Right atrium auricular region (tissue), 2 donors: Measurements from ENCODE around the gene PSMA1. TPM values are rescaled to one million over a fixed set of nuclear protein-coding genes. Genes with fewer than 3 reads are reported as not detected.
"Not testable (repeated sequence)": the region's sequence is repeated elsewhere in the genome, so short reads cannot be mapped to it uniquely, and the experiment has no call there.

Experiments
- DNase-seq: peaks from one replicate; pipeline ENCODE4 v3.0.0-alpha.2; 2019; ENCODE audit warnings: low spot score
- H3K27ac ChIP-seq, 2 donors: fragments of 200-600 bp; sonication (generic); 1 replicate in 1 of 2; 2 replicates in 1 of 2; pipeline ENCODE4 v1.5.1; 2016 to 2019
- H3K27me3 ChIP-seq, 2 donors: fragments of 200-600 bp; sonication (generic); one replicate each; pipeline versions ENCODE4 v1.5.1 to v1.6.0; 2017 to 2019
- H3K36me3 ChIP-seq: fragments of 200-600 bp; sonication (generic); one replicate; pipeline ENCODE4 v1.5.1; 2016
- H3K4me1 ChIP-seq, 2 donors: fragments of 200-600 bp; sonication (generic); one replicate each; pipeline versions ENCODE4 v1.5.1 to v1.6.0; 2017 to 2019
- H3K4me3 ChIP-seq, 2 donors: fragments of 200-600 bp; sonication (generic); 1 replicate in 1 of 2; 2 replicates in 1 of 2; pipeline ENCODE4 v1.5.1; 2017 to 2019; ENCODE audit warnings: mild to moderate bottlenecking in 1 of 2, moderate library complexity in 1 of 2
- H3K9me3 ChIP-seq, 2 donors: fragments of 200-600 bp; sonication (generic); one replicate each; pipeline ENCODE4 v1.5.1; 2019
- total RNA-seq, 2 donors: library from RNA; depleted of rRNA; stranded (reverse); fragments of >200 nt; gene quantifications; one replicate each; pipeline ENCODE4 v1.1.0, GENCODE V29; 2016
- TF ChIP-seq, protein P1 (sequence below), 2 donors: fragments of 200-600 bp; sonication (generic); IDR thresholded peaks; one replicate each; pipeline ENCODE4 v1.5.1; 2019; ENCODE audit warnings: antibody characterized with exemption in 2 of 2

PSMA1 gene
- total RNA-seq: 100 to 1,000 TPM in 1 of 2 donors, 10 to 100 TPM in 1; 96.0 to 104 TPM

DNA sequence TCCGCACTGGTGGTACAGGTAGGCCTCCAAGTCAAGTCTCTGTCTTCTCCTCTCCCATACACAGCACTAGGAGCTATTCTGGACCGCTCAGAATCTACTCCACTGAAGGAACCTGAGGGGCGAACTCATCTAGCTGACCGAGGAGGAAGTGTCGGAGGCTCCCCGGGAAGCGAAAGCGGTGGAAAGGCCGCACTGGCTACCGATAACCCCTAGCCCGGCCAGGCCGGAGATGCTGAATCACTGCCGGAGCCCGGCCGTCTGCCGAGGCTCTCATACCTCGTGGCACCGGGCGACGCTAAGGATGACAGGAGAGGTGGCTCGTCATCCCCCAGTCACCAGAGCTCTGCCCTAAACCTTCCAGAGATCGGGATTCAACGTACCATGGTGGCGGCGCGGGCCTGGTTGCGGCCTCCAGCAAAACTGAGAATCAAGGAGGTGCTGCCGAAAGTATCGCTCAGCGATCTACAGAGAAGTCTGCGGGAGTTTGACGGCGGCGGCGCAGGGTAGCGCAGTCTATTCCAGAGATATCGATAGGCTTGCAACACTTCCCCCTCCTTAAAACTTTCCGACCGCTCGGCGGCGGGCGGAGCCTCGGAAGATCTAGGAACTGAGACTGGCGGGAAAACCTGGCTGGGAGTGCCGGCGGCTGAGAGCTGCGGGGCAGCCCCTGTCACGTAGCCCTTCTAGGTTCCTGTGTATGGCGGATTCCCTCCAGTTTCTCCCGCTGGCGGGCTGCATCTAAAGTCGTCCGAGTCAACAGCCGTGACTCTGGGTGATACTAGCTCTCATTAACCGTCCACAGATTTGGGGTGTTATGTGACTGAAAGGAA lies at the start of gene PSMA1:
TSS of gene PSMA1 (minus strand) at position 470 of the 830 bp plus-strand sequence. CDS start at position 383, 87 bp downstream.
- no peaks in the 10 kb centered on the region for H3K9me3 ChIP-seq
- H3K4me3 ChIP-seq: peak within 1 kb of the TSS; percentile 67 to 89
- TF ChIP-seq, protein P1, sequence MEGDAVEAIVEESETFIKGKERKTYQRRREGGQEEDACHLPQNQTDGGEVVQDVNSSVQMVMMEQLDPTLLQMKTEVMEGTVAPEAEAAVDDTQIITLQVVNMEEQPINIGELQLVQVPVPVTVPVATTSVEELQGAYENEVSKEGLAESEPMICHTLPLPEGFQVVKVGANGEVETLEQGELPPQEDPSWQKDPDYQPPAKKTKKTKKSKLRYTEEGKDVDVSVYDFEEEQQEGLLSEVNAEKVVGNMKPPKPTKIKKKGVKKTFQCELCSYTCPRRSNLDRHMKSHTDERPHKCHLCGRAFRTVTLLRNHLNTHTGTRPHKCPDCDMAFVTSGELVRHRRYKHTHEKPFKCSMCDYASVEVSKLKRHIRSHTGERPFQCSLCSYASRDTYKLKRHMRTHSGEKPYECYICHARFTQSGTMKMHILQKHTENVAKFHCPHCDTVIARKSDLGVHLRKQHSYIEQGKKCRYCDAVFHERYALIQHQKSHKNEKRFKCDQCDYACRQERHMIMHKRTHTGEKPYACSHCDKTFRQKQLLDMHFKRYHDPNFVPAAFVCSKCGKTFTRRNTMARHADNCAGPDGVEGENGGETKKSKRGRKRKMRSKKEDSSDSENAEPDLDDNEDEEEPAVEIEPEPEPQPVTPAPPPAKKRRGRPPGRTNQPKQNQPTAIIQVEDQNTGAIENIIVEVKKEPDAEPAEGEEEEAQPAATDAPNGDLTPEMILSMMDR (IDR thresholded peaks at IDR 0.05): peak; percentile 38 to 62
- H3K4me1 ChIP-seq: peaks cover 0 to 21% of the 10 kb centered on the region in 2 donors
- no peaks in the 10 kb centered on the region for H3K27me3 ChIP-seq
- H3K36me3 ChIP-seq: peaks cover 30% of the 10 kb centered on the region
- peak within 1 kb of the TSS; percentile 91 for H3K27ac ChIP-seq
- DNase-seq: peak; percentile 96

DNA sequence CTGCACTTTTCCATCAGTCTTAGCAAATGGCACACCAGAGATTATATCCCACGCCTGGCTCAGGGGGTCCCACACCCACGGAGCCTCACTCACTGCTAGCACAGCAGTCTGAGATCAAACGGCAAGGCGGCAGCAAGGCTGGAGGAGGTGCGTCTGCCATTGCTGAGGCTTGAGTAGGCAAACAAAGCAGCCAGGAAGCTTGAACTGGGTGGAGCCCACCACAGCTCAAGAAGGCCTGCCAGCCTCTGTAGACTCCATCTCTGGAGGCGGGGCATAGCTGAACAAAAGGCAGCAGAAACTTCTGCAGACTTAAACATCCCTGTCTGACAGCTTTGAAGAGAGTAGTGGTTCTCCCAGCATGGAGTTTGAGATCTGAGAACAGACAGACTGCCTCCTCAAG lies 49.3 kb upstream of the PSMA1 start:
- not testable (repeated sequence) for H3K9me3 ChIP-seq, H3K27me3 ChIP-seq, H3K36me3 ChIP-seq, H3K27ac ChIP-seq, H3K4me3 ChIP-seq, H3K4me1 ChIP-seq, DNase-seq

DNA sequence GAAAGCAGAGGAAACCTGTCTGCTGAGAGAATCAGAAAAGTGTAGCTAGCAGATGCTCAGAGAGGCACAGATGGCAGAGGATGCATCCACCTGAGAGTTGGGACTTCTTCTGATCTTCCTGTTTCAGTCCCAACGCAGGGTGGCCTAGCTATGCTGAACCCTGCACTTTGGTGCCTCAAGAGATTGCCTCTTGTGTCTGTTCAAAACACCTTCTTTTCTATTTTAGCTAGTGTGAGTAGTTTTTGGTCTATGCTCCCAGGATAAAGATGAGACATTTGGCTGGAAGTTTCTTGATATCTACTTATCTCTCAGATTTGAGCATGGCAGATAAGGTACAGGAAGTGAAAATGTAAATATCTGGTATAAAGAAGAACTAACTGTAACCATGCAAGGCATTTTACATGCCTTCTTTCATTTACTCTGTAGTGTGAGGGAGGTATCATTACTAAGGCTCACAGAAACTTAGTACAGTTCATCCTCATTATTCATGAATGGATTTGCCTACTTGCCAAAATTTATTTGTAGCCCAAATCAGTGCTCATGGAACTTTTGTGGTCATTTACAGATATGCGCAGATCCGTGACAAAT lies 47.0 kb upstream of the PSMA1 start:
- Histone ChIP-seq H3K27me3 (no peaks in the 10 kb centered on the region), H3K4me1 (no peaks in the 10 kb centered on the region), H3K27ac (no peak overlapping the region), H3K36me3 (no peaks in the 10 kb centered on the region), H3K4me3 (no peak overlapping the region), H3K9me3 (no peaks in the 10 kb centered on the region)
- TF ChIP-seq, protein P1 (IDR thresholded peaks at IDR 0.05): no peak
- no peak for DNase-seq

DNA sequence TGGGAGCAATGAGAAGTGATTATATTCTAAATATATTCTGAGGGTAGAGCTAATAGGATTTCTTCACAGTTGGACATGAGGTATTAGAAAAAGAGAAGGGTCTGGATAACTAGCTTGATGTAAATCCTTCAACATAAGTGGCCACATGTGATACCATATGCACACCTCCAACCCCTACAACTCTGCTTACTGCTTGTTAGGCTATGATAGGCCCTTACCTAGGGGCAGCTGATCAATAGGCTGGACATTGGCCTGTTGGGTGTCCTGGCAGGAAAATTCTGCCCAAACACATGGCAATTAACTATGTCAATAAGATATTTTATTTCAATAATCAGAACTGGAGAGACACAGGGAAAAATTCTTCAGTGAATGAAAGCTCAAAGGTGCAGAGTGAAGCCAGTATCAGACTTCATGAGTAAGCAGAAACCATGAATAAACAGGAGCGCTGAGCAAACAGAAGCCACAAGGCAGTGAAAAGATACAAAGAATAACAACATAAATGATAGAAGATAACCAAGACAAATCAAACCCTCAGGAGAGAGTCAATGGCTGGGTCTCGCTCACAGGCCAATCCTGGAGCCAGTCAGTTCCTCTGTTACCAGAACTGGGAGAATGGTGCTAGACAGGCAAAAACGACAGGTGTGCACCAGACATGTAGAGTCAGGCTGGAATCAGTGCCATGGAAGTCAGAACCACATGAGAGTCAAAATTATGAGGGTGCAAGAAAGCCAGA lies 46.3 kb upstream of the PSMA1 start:
- Histone ChIP-seq H3K27me3 (no peaks in the 10 kb centered on the region), H3K9me3 (no peaks in the 10 kb centered on the region), H3K36me3 (no peaks in the 10 kb centered on the region), H3K4me1 (no peaks in the 10 kb centered on the region), H3K4me3 (no peak overlapping the region), H3K27ac (no peak overlapping the region)
- TF ChIP-seq, protein P1 (IDR thresholded peaks at IDR 0.05): no peak
- no peak for DNase-seq

DNA sequence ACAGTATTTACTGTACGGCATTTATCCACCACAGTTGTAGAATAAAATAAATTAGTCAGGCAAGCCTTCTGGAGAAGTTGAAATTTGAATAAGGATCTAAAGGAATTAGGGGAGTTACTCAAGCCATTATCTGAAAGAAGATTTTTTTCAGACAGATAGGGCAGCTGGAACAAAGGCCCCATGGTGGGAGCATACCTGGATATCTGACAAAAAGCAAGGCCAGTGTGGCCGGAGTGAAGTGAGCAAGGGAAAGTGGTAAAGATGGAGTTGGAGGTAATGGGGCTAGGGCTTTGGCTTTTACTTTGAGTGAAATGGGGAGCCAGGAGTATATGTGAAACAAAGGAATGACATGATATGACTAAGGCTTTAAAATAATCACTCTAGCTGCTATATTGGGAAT lies 45.7 kb upstream of the PSMA1 start:
- Histone ChIP-seq H3K36me3 (no peaks in the 10 kb centered on the region), H3K9me3 (no peaks in the 10 kb centered on the region), H3K4me1 (no peaks in the 10 kb centered on the region), H3K27me3 (no peaks in the 10 kb centered on the region), H3K27ac (no peak overlapping the region), H3K4me3 (no peak overlapping the region)
- TF ChIP-seq, protein P1 (IDR thresholded peaks at IDR 0.05): no peak
- no peak for DNase-seq

DNA sequence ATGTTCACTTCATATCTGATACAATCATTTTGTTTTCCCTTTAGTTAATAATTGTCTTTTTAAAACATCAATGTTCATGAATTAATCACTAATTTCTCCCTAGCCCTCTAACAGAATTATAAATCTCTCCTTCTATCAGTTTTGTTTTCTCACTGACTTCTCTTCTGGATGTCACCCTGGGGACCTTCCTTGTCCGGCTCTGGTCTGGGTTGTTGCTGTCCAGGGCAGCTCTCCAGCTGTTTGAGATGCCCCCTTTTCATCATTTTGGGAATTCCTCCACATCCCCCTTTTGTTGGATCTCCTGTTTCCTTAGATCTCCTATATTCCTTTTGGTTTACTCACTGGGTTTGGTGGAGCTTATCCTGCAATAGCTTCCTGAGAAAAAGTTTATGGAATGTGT lies 35.6 kb upstream of the PSMA1 start:
- TF ChIP-seq, protein P1 (IDR thresholded peaks at IDR 0.05): no peak
- H3K36me3 ChIP-seq: no peaks in the 10 kb centered on the region
- no peak overlapping the region for H3K4me3 ChIP-seq
- no peaks in the 10 kb centered on the region for H3K27me3 ChIP-seq
- no peaks in the 10 kb centered on the region for H3K9me3 ChIP-seq
- H3K27ac ChIP-seq: no peak overlapping the region
- H3K4me1 ChIP-seq: peaks cover 0 to 14% of the 10 kb centered on the region in 2 donors
- DNase-seq: no peak
